GM19395 (cell line): Measurements from ENCODE around the gene OPRL1.
"Not testable (repeated sequence)": the region's sequence is repeated elsewhere in the genome, so short reads cannot be mapped to it uniquely, and the experiment has no call there.

Experiments
- ATAC-seq: cut with Tn5 transposase; IDR thresholded peaks from one replicate; pipeline ENCODE4 v1.9.1; 2021; ENCODE audit warnings: mild to moderate bottlenecking, moderate library complexity; ENCODE audit not compliant: unreplicated experiment

Gene OPRL1

DNA sequence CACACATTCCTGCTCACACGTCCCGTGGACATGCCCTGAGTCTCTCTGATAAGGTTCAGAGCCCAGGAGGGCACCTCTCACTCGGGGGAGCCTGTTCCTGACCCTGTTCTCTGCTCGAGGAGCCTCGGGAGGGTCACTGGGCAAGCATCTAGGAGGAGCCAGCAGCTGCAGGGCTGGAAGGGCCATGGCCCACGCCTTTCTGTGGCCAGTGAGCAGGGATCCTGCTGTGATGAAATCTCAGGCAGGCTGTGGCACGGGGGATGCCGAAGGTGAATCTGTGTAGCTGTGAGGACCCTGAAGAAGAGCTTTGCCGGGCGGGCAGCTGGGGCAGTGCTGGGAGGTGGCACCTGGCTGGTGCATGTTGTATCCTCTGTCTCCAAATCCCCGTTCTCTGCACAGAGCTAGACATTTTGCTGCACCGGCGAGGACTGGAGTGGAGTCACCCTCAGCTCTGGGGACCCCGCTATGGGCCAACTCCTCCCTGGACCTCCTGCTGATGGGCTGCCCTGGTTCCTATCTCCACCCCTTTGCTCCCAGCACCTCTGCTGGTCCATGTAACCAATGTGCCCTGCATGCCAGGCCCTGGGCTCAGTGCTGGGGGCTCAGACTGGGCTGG, 34.6 kb downstream of the OPRL1 start:
- ATAC-seq = no peak

DNA sequence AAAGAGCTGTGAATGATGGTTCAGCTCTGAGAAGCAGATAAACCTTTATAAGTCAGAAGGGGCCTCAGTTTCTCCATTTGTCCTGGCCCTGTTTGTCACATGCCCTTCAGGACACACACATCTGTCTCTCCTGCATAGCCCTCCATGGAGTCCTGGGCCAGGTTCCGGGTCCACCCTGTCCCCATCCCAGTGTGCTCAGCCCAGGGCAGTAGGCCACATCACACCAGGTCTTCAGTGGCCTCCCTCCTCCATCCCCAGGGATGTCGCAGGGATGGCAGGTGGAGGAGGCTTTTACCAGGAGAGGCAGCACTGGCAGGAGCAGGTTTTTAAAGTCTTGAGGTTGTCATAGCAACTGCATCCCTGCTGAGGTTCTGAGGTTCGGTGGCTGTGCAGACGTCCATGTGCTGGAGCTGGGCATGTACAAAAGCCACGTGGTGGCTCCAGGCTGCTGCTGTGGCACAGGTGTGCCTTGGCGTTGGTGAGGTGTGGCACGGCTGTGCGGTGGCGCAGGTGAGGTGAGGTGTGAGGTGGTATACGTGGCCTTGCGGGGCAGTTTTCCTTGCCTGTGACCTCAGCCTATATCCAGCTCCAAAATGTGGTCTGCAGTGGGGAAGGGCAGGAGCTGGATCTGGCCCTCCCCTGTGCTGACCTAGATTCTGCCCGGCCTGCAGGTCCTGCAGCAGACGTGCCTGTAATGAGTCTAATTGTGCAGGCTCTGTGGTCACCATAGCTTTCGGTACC, 35.5 kb downstream of the OPRL1 start:
- ATAC-seq = no peak

DNA sequence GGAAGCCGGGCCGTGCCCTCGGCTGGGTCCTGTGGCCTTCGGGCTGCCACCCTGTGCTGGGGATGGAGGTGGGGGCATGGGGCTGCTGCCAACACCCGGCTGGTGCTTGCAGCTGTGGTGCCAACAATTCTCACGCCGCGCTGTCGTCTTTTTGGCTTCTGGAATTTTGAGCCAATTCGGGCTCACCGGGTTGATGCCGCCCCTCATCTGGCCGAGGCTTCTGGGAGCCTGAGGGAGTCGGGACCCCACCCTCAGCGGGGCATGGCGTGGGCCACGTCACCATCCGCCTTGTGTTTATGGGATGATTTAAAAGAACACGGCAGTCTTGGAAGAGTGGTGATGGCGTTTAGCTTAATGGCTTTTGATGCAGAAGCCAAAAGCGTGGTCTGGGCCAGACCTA, 36.1 kb downstream of the OPRL1 start:
- no peak for ATAC-seq

DNA sequence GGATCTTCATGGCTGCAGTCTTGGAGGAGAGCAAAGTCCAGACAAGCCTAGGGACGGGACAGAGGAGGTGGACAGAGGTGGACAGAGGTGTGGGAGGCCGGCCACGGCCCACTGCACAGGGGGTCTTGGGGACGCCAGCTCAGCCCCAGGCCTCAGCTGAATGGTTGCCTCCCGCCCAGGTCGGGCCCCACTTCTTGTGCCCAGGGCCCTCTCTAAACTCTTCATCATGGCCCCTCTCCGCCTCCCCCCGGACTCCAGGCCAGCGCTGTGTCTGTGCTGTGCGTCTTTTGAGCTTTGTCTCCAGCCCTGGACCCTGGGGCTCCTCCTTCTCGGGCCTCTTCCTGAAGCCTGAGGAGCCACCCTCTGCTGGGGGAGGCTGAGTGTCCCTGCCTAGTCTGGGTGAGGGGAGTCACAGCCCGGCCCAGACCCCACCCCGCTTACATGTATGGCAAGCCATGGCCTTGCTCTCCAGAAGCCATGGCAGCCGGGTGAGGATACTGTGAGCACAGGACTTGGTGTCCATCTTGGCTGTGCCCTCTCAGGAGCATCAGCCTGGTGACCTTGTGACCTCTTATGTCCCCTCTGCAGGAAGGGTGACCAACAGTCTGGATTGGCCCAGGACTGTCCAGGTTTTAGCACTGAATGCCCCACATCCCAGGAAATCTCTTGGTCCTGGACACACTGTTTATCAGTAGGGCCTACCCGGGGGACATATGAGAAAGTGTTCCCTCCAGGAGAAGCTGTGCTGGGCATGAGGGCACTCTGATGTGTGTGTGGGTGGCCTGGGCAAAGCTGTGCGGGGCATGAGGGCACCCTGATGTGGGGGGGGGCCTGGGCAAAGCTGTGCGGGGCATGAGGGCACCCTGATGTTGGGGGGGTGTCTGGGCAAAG, 36.9 kb downstream of the OPRL1 start:
- no peak for ATAC-seq

DNA sequence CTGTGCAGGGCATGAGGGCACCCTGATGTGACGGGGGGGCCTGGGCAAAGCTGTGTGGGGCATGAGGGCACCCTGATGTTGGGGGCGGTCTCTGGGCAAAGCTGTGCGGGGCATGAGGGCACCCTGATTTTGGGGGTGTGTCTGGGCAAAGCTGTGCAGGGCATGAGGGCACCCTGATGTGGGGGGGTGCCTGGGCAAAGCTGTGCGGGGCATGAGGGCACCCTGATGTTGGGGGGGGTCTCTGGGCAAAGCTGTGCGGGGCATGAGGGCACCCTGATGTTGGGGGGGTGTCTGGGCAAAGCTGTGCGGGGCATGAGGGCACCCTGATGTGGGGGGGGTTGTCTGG, 37.5 kb downstream of the OPRL1 start:
- ATAC-seq = not testable (repeated sequence)

DNA sequence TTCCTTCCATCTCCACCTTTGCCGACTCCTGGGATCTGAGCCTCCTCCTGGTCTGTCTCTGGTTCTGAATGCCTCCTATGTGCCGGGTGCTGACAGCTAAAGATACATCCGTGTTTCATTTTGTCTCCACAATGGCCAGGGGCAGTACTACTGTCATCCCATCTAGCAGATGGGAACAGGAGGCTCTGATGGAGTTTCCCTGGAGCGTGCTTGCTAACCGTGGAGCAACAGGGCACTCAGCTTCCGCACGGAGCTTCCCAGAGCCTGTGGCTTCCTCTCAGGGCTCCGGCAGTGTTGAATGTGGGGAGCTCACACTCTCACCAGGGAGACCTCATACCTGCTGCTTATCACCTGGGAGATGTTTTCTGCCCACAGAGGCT, 39.4 kb downstream of the OPRL1 start:
- ATAC-seq = no peak

DNA sequence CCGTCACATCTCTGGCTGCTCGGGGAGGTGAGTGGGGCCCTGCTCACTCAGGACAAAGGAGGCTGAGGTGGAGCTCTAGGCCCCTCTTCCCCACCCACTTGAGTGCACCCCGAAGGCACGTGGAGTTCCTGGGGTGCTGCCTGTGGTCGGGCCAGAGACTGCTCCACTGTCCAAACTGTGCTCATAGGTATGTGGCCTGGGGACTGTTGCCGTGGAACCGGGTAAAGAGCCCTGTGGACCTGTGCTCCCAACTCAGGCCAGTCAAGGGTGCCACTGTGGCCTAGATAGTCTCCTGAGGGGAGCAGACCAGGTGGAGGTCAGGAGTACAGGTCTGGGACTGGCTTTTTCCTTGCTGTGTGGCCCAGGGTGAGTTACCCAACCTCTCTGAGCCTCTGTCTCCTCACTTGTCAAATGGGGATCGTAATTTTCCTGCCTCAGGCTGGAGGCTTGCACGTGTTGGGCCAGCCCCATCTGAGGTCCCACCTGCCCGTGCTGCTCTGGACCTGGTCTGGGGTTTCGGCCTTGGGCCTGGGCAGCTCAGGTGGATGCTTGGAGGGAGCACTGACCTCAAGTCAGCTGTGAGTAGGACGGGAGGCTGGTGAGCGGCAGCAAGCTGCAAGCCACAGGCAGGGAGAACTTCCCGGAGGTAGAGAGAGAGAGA, 39.9 kb downstream of the OPRL1 start:
- ATAC-seq = no peak

DNA sequence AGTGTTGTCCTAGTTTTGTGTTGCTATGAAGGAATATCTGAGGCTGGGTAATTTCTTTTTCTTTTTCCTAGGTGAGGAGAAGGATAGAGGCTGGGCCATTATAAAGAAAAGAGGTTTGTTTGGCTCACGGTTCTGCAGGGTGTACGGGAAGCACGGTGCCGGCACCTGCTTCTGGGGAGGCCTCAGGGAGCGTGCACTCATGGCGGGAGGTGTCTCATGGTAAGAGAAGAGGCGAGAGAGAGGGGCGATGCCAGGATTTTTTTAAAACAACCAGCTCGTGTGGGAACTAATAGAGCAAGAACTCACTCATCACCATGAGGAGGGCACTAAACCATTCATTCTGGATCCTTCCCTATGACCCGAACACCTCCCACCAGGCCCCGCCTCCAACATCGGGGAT, 41.7 kb downstream of the OPRL1 start:
- ATAC-seq = no peak

DNA sequence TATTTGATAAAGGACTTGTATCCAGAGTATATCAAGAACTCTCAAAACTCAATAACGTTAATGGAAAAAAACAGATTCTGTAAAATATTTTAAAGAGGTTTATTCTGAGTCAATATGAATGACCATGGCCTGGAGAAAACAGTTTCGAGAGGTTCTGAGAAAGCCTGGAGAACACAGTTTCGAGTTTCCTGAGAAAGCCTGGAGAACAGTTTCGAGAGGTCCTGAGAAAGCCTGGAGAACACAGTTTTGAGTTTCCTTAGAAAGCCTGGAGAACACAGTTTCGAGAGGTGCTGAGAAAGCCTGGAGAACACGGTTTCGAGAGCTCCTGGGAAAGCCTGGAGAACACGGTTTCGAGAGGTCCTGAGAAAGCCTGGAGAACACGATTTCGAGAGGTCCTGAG, 43.0 kb downstream of the OPRL1 start:
- not testable (repeated sequence) for ATAC-seq

DNA sequence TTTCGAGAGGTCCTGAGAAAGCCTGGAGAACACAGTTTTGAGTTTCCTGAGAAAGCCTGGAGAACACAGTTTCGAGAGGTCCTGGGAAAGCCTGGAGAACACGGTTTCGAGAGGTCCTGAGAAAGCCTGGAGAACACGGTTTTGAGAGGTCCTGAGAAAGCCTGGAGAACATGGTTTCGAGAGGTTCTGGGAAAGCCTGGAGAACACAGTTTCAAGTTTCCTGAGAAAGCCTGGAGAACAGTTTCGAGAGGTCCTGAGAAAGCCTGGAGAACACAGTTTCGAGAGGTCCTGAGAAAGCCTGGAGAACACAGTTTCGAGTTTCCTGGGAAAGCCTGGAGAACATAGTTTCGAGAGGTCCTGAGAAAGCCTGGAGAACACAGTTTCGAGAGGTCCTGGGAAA, 43.6 kb downstream of the OPRL1 start:
- not testable (repeated sequence) for ATAC-seq

DNA sequence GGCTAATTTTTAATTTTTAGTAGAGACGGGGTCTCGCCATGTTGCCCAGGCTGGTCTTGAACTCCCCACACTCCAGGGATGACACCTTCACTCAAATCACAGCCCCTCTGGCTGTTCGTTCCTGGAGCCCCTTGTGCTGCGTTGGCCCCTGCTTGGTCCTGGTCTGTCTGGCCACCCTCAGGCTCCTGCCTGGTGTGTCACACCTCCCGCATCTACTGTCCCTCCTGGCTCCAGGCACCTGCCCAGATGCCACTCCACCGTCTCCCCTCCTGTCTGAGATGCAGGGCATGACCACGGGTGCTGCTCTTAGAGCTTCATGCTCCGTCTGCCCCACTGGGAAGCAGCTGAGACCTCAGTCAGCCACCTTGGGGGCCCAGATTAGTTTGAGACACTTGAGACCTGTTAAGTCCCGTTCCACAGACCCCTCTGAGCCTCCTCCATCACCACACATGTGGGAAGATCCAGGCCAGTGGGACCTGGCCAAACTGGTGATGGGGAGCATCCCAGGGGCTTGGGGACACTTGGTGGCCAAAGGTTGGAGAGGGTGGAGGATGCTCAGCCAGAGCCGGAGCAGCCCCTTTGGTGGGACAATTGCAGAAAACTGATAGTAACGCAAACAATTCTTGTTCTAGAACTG, 49.4 kb downstream of the OPRL1 start:
- no peak for ATAC-seq

DNA sequence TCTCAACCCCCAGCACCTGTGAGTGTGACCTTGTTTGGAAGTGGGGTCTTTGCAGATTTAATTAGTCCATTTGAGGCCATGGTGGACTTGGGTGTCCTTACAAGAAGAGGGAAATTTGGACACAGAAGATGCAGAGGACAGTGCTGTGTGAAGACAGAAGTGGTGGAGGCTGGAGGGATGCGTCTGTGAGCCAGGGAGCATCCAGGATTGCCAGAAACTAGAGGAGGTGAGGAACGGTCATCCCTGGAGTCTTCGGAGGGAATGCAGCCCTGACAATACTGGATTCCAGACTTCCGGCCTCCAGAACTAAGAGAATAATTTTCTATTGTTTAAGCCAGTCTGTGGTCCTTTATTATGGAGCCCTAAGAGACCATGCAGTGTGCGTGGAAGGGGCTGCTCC, 50.4 kb downstream of the OPRL1 start:
- no peak for ATAC-seq

DNA sequence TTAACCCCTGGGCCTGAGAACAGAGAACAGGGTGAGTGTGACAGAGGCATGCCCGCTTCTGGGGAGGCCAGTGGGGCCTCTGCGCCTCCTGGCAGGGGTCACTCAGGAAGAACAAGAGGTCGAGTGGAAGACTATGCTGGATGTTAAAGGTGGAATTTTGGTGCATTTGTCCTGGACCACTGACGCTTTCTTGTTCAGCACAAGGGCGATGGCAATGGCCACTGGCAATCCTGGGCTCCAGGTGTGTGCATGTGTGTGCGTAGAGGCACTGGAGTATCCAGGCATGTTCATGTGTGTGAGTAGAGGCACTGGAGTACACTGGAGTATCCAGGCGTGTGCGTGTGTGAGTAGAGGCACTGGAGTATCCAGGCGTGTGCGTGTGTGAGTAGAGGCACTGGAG, 51.0 kb downstream of the OPRL1 start:
- no peak for ATAC-seq

DNA sequence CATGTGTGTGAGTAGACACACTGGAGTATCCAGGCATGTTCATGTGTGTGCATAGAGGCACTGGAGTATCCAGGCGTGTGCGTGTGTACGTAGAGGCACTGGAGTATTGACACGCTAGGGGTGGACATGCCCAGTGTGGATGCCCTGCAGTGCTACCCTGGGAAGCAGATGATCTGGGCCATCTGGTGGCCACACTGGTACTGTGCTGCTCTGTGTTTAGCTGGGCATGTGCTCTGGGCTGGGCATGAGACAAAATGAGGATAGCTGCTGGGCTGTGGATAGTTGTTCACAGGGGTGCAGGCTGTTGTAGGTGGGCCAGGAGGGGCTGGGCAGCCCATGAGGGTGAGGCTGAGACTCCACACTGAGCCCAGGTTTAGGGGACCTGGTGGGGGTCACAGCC, 51.5 kb downstream of the OPRL1 start:
- no peak for ATAC-seq

DNA sequence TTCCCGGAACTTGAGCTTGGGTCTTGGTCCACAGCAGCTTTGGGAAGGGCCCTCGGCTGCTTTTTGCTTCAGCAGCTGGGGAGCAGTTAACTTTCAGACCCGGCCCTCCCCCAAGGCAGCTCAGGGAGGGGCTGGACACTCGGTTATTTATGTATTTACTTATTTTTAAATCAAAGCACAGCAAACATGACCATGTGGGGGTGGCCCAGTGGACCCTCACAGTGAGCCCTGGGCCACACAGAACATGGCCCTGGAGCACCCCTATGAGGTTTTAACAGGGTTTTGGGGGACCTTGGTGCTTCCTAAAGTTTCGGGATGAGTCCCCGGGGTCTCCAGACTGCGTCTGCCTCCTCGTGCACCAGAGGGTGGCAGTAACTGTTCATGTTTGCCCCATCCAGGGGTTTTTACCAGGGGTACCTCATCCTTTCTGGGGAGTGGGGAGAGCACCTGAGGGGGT, 54.1 kb downstream of the OPRL1 start:
- ATAC-seq = no peak

DNA sequence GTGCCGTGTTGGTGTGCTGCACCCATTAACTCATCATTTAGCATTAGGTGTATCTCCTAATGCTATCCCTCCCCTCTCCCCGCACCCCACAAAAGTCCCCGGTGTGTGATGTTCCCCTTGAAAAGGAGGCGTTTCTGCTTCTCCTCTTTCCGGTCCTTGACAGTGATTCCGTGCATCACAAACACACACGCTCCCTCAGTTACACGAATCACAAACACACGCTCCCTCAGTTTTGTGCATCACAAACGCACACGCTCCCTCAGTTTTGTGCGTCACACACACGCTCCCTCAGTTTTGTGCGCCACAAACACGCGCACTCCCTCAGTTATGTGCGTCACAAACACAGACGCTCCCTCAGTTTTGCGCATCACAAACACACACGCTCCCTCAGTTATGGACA, 54.9 kb downstream of the OPRL1 start:
- ATAC-seq = not testable (repeated sequence)

DNA sequence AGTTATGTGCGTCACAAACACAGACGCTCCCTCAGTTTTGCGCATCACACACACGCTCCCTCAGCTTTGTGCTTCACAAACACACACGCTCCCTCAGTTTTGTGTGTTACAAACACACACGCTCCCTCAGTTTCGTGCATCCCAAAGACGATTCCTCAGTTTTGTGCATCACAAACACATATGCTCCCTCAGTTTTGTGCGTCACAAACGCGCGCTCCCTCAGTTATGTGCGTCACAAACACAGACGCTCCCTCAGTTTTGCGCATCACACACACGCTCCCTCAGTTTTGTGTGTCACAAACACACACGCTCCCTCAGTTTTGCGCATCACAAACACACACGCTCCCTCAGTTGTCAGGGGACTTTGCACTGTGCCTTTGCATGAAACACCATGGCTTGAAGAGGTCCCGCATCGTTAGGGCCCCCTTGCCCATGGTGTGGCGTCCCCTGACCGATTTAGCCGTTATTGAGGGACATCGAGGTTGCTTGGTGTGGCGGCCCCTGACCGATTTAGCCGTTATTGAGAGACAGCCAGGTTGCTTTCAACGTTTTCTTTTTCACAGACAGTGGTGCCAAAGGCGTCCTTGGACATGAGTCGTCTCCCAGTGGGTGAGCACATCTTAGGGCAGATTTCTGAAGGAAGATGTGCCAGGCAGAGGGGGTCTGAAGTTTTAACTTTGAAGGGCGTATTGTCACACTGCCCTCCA, 56.3 kb downstream of the OPRL1 start:
- no peak for ATAC-seq

DNA sequence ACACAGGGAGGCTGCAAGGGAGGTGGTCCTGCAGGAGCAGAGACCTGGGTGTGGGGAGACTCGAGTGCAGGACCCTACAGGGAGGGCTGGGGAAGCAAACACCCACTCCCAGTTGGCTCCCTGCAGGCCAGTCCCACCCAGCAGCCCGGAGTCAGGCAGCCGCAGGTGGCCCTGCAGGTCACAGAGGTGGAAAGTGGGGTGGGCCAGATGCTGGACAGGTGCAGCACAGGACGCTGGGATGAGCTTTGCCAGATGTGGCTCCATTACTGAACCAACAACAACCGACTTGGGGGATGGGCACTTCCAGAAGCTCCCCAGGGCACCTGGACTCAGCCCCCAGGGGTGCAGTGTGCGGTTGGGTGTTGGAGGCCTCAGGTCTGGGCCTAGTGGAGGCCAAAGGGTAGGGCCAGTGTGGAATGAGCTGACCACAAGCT, 57.7 kb downstream of the OPRL1 start:
- ATAC-seq = no peak

DNA sequence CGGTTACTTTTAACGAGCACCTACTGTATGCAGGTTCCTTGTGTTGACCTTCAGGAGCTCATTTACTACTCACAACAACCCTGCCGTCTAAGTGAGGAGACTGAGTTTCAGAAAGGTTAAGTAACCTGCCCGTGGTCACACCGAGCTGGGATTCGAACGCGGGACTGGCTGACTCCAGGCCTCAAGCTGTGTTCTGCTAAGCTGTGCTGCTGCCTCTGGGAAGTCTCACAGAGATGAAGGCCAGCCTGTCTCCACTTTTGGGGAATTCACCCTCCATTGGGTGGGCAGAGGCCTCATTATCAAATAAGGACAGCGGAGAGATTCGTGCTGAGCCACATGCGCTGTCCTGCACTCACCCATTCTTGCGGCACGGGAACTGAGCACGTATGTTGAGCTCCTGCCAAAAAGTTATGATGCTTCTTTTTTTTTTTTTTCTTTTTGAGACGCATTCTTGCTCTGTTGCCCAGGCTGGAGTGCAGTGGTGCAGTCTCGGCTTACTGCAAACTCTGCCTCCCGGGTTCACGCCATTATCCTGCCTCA, 58.5 kb downstream of the OPRL1 start:
- no peak for ATAC-seq
